ENCODE data around the gene PODXL. TPM values are rescaled to one million over a fixed set of nuclear protein-coding genes. Genes with fewer than 3 reads are reported as not detected.
"Not testable (repeated sequence)": the region's sequence is repeated elsewhere in the genome, so short reads cannot be mapped to it uniquely, and the experiment has no call there.

The PODXL gene
- total RNA-seq, 1 donor from 2014 or later = 76.2 TPM

DNA sequence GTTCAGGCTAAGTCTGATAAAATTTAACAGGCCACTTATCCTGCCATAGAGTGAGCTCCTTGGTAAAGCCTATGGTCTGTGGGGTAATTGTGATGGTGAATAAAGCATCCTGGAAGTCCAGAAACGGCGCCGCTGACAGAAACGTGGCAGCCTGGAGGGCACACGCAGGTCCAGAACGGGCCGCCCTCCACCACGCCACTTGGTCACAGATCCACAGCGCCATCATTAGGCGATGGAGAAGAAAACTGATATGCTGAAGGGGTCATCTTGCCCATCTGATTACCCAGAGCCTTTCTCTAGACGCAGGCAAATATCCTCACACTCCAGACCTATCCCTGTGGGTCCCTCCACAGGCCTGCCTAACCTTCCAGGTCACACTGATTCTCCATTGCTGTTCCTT lies 37.8 kb downstream of the PODXL start:
- intact Hi-C loops (cut with DNase I) = no loop called here
- DNase-seq (ENCODE audit: low spot score) = peak; percentile 62

GRCh38 chr7:131517218-131517923 lies 39.1 kb downstream of the PODXL start:
- intact Hi-C loops (cut with DNase I) = no loop called here
- DNase-seq (ENCODE audit: low spot score) = peak; percentile 39

GRCh38 chr7:131515471-131515870 lies 41.0 kb downstream of the PODXL start:
- intact Hi-C loops (cut with DNase I) = not testable (repeated sequence)
- DNase-seq (ENCODE audit: low spot score) = peak; percentile 15

DNA sequence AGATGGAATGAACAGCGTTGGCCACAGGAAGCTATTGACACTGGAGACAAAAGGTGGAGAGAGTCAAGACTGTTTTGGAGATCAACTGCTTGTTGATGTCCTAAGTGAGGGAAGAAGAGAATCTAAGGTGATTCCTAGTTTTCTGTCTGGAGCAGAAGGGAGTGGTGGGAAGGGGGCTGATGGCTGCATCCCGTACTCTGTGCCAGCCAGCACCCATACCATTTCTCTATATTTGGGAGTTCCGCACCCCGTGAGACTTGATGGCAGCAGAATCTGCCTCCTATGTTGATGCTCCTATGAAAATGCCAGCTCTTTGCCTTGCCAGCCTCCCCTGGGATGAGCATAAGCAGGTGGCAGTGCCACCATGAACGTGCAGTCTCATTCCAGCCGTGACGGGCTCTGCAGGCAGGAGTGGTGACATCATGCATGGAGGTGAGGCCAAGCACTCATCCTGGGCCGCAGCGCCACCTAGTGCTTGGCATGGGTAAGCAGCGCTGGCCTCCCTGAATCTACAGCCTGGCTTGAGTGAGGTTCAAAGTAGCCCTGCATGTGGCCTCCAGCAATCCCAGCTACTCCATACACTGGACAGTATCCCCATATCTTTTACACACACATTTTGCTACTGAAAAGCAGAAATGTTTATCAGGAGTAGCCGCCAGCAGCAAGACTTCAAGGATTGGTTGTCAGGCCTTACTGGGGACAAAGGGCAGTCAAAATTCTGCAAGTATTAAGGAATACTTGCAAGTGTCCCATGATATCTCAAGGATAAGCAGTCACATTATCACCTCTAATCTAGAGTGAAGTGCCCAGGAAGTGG lies 43.0 kb downstream of the PODXL start:
- intact Hi-C loops (cut with DNase I) = loop anchor here (2.0 kb wide), 1 partner anchor 31 kb away; no protein-coding TSS in a partner anchor
- DNase-seq (ENCODE audit: low spot score) = peak; percentile 94

DNA sequence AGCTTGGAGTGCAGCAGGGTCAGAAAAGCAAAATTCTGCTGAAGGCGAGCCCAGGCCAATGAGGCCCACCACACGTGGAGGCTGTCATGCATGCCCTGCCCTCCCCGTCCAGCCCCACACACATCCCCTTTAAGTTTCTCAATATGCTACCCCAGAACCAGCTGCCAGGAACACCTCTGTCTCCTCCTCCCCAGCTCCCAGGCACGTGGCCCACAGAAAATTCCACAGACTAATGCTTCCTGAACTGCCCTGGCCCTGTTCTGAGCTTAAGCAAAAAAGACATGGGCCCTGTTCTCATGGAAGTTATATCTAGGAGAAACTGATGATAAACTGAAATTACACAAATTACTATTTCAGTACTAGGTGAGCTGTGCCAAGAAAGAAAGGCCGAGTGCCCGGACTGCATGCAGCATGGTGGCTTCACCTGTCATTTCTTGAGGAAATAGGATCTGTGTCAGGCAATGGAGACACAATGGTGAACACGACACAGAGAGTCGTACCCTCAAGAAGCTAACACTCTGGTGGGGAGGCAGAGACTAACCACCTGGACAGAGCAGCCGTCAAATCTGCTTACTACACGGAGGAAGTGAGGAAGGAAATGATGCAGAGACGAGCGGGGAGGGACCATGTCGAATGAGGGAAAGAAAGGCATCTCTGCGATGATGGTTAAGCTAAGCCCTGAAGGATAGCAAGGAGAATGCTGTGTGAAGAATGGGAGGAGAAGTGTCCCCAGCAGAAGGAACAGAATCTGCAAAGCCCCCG lies 44.5 kb downstream of the PODXL start:
- DNase-seq (ENCODE audit: low spot score) = no peak
- intact Hi-C loops (cut with DNase I) = loop anchor here (2.0 kb wide), 1 partner anchor 33 kb away; no protein-coding TSS in a partner anchor

GRCh38 chr7:131511071-131511470 lies 45.4 kb downstream of the PODXL start:
- intact Hi-C loops (cut with DNase I) = no loop called here
- DNase-seq (ENCODE audit: low spot score) = no peak

DNA sequence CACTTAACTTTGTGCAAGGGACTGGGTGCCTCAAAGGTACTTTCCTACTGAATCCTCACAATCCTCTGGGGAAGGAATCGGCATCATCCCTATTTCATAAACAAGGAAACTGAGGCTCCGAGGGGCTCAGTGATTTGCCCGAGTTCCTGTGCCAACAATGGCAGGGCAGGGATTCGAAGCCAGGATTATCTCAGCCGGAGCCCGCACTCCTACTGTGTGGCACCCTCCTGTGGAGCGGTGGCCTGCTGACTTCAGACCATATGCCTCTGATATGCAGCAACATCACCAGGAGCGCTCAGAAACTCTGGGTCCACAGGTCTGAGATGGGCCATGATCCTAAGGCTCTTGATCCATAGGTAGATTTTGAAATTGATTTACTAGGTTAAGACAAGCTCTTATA lies 46.6 kb downstream of the PODXL start:
- intact Hi-C loops (cut with DNase I) = loop anchor here (2.0 to 5.0 kb wide), 2 partner anchors 128 to 145 kb away; no protein-coding TSS in a partner anchor

DNA sequence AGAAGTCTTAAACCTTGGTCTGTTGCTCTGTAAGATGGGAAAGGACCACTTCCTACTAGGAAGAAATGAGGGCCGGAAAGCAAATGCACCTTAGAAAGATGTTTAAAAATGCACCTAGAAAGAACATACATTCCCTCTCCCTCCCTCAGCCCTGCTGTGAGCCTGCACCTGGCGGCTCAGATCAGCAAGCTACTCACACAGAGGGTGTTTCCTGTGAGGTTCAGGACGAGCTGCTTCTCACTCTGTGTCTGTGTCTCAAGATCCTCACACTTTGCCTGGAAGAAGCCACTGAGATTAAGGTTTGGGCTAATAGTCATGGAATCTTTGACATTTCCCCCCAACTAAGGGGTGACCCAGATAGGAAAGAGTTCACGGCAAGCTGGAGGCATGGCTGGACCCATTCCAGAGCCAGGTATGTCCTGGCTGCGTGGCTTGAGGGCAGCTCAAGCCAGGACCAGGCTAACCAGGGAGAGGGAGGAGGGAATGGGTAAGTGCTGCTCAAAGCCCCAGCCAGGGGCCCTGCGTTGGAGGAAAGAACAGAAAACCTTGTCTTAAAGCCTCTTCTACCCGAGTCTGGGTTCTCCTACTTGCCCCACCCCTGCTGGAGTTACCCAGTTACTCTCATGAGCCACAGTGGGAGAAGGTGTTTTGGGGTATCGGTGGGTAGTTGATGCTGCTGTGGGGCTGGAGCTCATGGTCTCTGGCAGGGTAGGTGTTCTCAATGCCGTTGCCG lies 47.5 kb downstream of the PODXL start:
- intact Hi-C loops (cut with DNase I) = loop anchor here (2.0 to 5.0 kb wide), 2 partner anchors 128 to 146 kb away; no protein-coding TSS in a partner anchor
- DNase-seq (ENCODE audit: low spot score) = no peak

More for the DNA sequence above, 46.6 kb downstream of the PODXL start:
- no peak for DNase-seq (ENCODE audit: low spot score)

DNA sequence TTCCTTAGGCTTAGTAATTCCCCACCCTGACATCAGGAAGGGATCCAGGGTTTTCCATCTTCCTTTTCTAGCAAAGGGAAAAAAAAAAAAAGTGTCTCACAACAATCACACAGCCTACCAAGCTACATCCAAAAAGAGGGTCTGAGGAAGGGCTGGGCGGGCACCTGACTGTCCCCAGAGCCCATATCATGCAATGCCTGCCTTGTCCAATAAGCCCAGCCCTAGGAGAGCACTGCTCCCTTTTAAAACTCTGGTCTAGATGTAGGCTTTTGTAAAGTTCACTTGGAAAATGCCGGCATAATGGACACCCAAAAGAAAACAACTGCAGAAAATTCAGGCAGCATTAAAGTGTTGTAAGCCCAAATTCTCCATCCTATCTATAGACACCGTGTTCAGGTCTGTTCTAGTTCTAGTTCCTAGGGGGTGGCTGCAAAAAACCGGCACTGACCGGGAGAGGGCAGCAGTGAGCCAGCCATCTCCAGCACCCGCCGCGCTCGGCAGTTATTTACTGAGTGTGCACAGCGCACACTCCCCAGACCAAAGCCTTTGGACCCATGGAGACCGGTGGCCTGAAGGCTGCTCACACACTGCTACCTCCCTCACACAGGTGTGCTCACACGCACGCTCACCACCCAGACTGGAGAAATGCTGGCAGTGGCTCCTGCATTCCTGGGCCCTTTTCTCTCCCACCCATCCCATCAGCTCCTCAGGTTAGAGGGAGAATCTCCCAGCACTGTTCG lies 48.7 kb downstream of the PODXL start:
- peak; percentile 91 for DNase-seq (ENCODE audit: low spot score)
- intact Hi-C loops (cut with DNase I) = loop anchor here (2.0 to 5.0 kb wide), 2 partner anchors 130 to 147 kb away; no protein-coding TSS in a partner anchor

GRCh38 chr7:131506597-131506996 lies 49.8 kb downstream of the PODXL start:
- intact Hi-C loops (cut with DNase I) = loop anchor here (5.0 kb wide), 1 partner anchor 131 kb away; no protein-coding TSS in a partner anchor
- DNase-seq (ENCODE audit: low spot score) = no peak

- DNase-seq (ENCODE audit: low spot score) = no peak
- intact Hi-C loops (cut with DNase I) = loop anchor here (5.0 kb wide), 1 partner anchor 131 kb away; no protein-coding TSS in a partner anchor
These were observed 50.5 kb downstream of the PODXL start for GRCh38 chr7:131505636-131506557.

DNA sequence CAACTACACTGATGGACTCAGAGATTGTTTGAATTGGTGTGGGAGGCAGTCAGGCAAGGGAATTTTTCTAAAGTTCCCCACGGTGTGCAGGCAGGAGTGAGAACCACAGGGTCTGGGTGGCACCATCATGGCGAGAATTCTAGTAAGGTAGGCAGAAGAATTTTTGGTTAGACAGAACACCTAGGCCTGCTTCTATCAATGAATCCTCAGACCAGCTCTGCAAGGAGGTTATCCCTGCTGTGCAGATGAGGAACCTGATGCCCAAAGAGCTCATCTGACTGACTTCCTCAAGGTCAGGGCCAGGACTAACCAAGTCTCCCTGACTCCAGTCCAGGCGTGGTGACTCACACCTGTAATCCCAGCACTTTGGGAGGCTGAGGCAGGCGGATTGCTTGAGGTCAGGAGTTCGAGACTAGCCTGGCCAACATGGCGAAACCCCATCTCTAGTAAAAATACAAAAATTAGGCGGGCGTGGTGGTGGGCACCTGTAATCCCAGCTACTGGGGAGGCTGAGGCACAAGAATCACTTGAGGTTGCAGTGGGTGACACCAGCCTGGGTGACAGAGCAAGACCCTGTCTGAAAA lies 51.3 kb downstream of the PODXL start:
- intact Hi-C loops (cut with DNase I) = loop anchor here (5.0 kb wide), 1 partner anchor 132 kb away; no protein-coding TSS in a partner anchor
- DNase-seq (ENCODE audit: low spot score) = not testable (repeated sequence)

GRCh38 chr7:131504157-131504899 lies 52.1 kb downstream of the PODXL start:
- DNase-seq (ENCODE audit: low spot score) = no peak
- intact Hi-C loops (cut with DNase I) = no loop called here

GRCh38 chr7:131503639-131504038 lies 52.8 kb downstream of the PODXL start:
- no peak for DNase-seq (ENCODE audit: low spot score)
- intact Hi-C loops (cut with DNase I) = no loop called here

DNA sequence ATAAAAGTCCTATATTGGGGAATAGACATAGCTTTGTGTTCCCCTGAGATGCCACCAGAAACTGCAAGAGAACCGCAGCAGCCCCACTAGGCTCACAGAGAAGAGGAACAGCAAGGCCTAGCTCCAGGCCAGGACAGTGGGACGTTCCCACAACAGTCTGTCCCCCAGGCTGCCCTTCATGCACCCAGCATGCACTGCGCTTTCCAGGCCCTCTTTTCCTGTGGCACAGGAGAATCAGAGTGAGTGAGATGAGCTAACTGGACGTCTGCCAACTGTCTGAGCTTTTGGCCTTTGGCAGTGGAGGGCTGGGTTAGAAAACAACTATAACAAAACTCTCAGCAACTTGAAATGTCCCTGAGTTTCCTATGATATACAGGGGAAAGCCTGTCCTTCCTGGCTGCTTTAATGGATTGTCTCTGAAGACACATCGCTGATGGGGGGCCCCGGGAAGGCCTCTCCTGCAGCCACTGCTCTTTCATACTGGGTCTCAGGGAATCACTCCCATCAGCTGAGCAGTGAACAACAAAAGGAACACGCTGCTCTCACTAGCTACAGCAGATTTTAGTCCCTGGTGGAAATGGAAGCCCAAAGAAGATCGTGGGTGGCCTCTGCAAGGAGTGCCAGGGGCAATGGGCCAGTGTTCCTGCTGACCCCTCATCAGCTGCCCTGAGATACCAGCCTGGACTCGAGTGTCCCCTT lies 53.5 kb downstream of the PODXL start:
- intact Hi-C loops (cut with DNase I) = no loop called here
- peak; percentile 86 for DNase-seq (ENCODE audit: low spot score)
